GM23248 (cell line): ENCODE measurements around the gene PCP4. TPM values are rescaled to one million over a fixed set of nuclear protein-coding genes. Genes with fewer than 3 reads are reported as not detected.

Experiments used
- DNase-seq: peaks from one replicate; pipeline ENCODE4 v3.0.0-alpha.2; 2015
- H2AFZ ChIP-seq: fragments of 200-600 bp; sonication (generic); 2 replicates; pipeline ENCODE4 v1.6.1; 2016; ENCODE audit warnings: antibody characterized with exemption
- H3F3A ChIP-seq: fragments of 200-600 bp; sonication (generic); 2 replicates; pipeline ENCODE4 v1.6.1; 2016; ENCODE audit warnings: mild to moderate bottlenecking, antibody characterized with exemption, mixed run types; ENCODE audit not compliant: insufficient read depth
- H3K27ac ChIP-seq: fragments of 200-600 bp; sonication (generic); 2 replicates; pipeline ENCODE4 v1.5.1; 2016; ENCODE audit warnings: mild to moderate bottlenecking
- H3K27me3 ChIP-seq: fragments of 200-600 bp; sonication (generic); replicated peaks from 2 replicates; pipeline ENCODE4 v1.6.1; 2016; ENCODE audit warnings: mild to moderate bottlenecking; ENCODE audit not compliant: insufficient read depth
- H3K36me3 ChIP-seq: fragments of 200-600 bp; sonication (generic); 2 replicates; pipeline ENCODE4 v1.6.1; 2016; ENCODE audit warnings: low read depth, mild to moderate bottlenecking
- H3K4me1 ChIP-seq: fragments of 200-600 bp; sonication (generic); 2 replicates; pipeline ENCODE4 v1.6.1; 2016; ENCODE audit warnings: mild to moderate bottlenecking; ENCODE audit not compliant: insufficient read depth
- H3K4me2 ChIP-seq: fragments of 200-600 bp; sonication (generic); one replicate; pipeline ENCODE4 v1.6.1; 2016; ENCODE audit warnings: mild to moderate bottlenecking; ENCODE audit not compliant: unreplicated experiment
- H3K4me3 ChIP-seq: fragments of 200-600 bp; sonication (generic); 2 replicates; pipeline ENCODE4 v1.5.1; 2016; ENCODE audit warnings: mild to moderate bottlenecking
- H3K79me2 ChIP-seq: fragments of 200-600 bp; sonication (generic); 2 replicates; pipeline ENCODE4 v1.6.1; 2016; ENCODE audit warnings: mild to moderate bottlenecking; ENCODE audit not compliant: insufficient read depth
- H3K9ac ChIP-seq: fragments of 200-600 bp; sonication (generic); 2 replicates; pipeline ENCODE4 v1.6.1; 2016; ENCODE audit warnings: mild to moderate bottlenecking
- H3K9me2 ChIP-seq: fragments of 200-600 bp; sonication (generic); 2 replicates; pipeline ENCODE4 v1.6.1; 2016; ENCODE audit warnings: mixed run types, mild to moderate bottlenecking, moderate library complexity; ENCODE audit not compliant: insufficient read depth
- H3K9me3 ChIP-seq: fragments of 200-600 bp; sonication (generic); one replicate; pipeline ENCODE4 v1.6.1; 2017; ENCODE audit warnings: low read depth
- H4K20me1 ChIP-seq: fragments of 200-600 bp; sonication (generic); 2 replicates; pipeline ENCODE4 v1.6.0; 2016; ENCODE audit not compliant: insufficient read depth
- EZH2 ChIP-seq: fragments of 200-600 bp; sonication (generic); IDR thresholded peaks from 2 replicates; pipeline ENCODE4 v1.6.1; 2018; ENCODE audit warnings: antibody characterized with exemption, mild to moderate bottlenecking; ENCODE audit not compliant: insufficient read depth, poor library complexity, severe bottlenecking
- EZH2phosphoT487 ChIP-seq: fragments of 200-600 bp; sonication (generic); IDR thresholded peaks from 2 replicates; pipeline ENCODE4 v1.6.1; 2018; ENCODE audit warnings: antibody characterized with exemption, moderate library complexity, mild to moderate bottlenecking, low read depth; ENCODE audit not compliant: insufficient read depth
- WGBS, 2 experiments: methylation state at CpG; one replicate each; pipeline ENCODE4 v1.1.6; 2015 to 2017; ENCODE audit warnings: low lambda C conversion rate in 2 of 2, low coverage in 1 of 2; ENCODE audit errors: missing lambda C conversion rate in 2 of 2; 5-methylcytosine and 5-hydroxymethylcytosine counted together
- in situ Hi-C: fragments of 300-500 bp; cut with MboI; formaldehyde crosslinking; loops from 2 replicates; pipeline ENCODE4 v1.15.0; 2020
- polyA plus RNA-seq: library from polyadenylated mRNA; unstranded; fragments of >200 nt; fragmentation: Nextera tagmentation; extraction: Ambion mirVana; gene quantifications from 2 replicates; pipeline ENCODE4 v1.2.1, GENCODE V29; 2016
- total RNA-seq: library from RNA; depleted of rRNA; stranded (reverse); fragments of >200 nt; shearing (Covaris generic); gene quantifications from 2 replicates; pipeline ENCODE4 v1.2.3, GENCODE V29; 2014; rRNA removed

The PCP4 gene
- total and polyA plus RNA-seq, 2 experiments from 2014 or later, result not detected

DNA sequence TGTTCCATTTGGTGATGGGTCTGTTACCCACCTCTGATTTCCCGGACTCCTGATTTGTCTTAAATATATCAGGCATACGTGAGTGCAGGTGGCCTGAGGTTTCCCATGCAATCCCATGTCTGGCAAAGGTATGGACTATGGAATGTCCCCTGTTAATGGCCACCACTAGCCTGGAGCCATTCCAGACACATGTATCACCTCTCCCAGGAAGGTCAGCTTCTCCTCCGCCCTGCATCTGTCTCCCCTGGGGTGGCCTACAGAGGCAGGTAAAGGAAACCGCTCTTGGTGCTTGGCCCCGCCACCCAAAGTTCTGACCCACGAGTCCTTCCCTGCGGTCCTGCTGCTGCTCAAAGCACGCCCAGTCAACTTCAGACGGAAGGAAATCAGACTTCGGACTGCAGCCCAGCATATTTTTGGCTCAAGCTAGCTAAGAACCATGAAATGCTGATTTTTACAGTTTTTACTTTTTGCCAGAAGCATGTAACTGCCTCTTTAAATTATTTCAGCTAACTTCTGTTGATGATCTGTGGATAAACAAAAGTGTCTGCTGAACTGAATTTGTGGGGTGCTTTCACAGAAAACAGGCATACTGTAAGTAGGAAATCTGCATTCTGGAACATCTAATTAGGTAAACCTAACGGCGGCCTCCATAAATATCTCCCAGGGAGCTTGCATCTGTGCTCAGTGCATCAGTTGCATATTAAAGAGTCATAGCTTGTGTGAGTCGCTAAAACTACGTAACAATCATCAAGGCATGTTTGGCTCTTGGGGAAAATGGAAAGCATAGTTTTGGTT lies 105.9 kb downstream of the PCP4 start:
- in situ Hi-C loops, result no loop called here
- no peak for DNase-seq
- H3F3A ChIP-seq, result no peaks in the 10 kb centered on the region
- H3K4me1 ChIP-seq, result no peaks in the 10 kb centered on the region
- H3K4me2 ChIP-seq, result no peak overlapping the region
- no peak overlapping the region for H2AFZ ChIP-seq
- TF ChIP-seq EZH2 (no peak), EZH2phosphoT487 (no peak)
- H4K20me1 ChIP-seq, result no peaks in the 10 kb centered on the region
- H3K27ac ChIP-seq, result no peak overlapping the region
- no peaks in the 10 kb centered on the region for H3K79me2 ChIP-seq
- WGBS, 2 experiments, result 33 to 34% methylated on average over 14 of the region's 14 CpGs
- no peak overlapping the region for H3K9ac ChIP-seq
- no peaks in the 10 kb centered on the region for H3K36me3 ChIP-seq
- H3K9me3 ChIP-seq, result no peaks in the 10 kb centered on the region
- no peak overlapping the region for H3K4me3 ChIP-seq
- H3K9me2 ChIP-seq, result no peaks in the 10 kb centered on the region
- no peaks in the 10 kb centered on the region for H3K27me3 ChIP-seq

DNA sequence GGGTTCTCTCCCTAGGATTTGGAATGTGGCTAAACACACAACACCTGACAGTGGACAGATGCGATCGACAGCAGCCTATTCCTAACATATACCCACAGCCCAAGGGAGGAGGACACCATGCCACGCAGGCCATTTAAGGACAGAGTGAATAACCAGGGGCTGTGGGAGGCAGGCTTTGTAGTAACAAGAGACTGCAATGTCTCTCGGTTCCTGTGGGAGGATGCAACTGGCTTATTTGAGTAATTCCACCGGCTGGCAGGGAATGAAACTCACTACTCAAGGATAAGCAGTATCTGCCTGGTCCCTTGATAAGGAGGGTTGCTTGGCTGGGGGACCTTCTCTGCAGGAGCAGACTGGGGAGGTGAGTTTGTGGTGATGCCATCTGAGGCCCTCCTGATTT lies 109.6 kb downstream of the PCP4 start:
- no peak overlapping the region for H3K27ac ChIP-seq
- no peak overlapping the region for H3K9ac ChIP-seq
- no peak overlapping the region for H3K4me2 ChIP-seq
- H3K4me3 ChIP-seq, result no peak overlapping the region
- H4K20me1 ChIP-seq, result no peaks in the 10 kb centered on the region
- no peaks in the 10 kb centered on the region for H3K9me2 ChIP-seq
- H3K27me3 ChIP-seq, result no peaks in the 10 kb centered on the region
- no peaks in the 10 kb centered on the region for H3K9me3 ChIP-seq
- H3K79me2 ChIP-seq, result no peaks in the 10 kb centered on the region
- no peak overlapping the region for H2AFZ ChIP-seq
- TF ChIP-seq EZH2phosphoT487, result no peak
- no peak for TF ChIP-seq EZH2
- no peak for DNase-seq
- no peaks in the 10 kb centered on the region for H3K4me1 ChIP-seq
- WGBS, 2 experiments, result 26 to 28% methylated on average over 5 of the region's 5 CpGs
- no peaks in the 10 kb centered on the region for H3K36me3 ChIP-seq
- in situ Hi-C loops, result no loop called here
- H3F3A ChIP-seq, result no peaks in the 10 kb centered on the region

Other genes starting within 250 kb of the PCP4 start
- gene IGSF5, start 122.3 kb upstream of the PCP4 start, total RNA-seq, result not detected in 2 replicates
- not detected in 2 replicates for gene IGSF5, start 122.3 kb upstream of the PCP4 start, polyA plus RNA-seq